Muscle of arm (tissue), 12 donors: ENCODE data around the gene ID1. TPM values are rescaled to one million over a fixed set of nuclear protein-coding genes. Genes with fewer than 3 reads are reported as not detected.
"Not testable (repeated sequence)": the region's sequence is repeated elsewhere in the genome, so short reads cannot be mapped to it uniquely, and the experiment has no call there.

Experiments used
- DNase-seq: peaks from one replicate; pipeline ENCODE4 v3.0.0-alpha.2; 2013
- polyA plus RNA-seq, 12 donors: library from polyadenylated mRNA; unstranded; fragments of 120-200 nt; gene quantifications; one replicate each; pipeline ENCODE4 v1.2.1, GENCODE V29; 2013; ENCODE audit not compliant: insufficient read length in 12 of 12

ID1 gene
- polyA plus RNA-seq, 12 donors, result 14.1 to 44.6 (median 29.6) TPM; not detected in 1

DNA sequence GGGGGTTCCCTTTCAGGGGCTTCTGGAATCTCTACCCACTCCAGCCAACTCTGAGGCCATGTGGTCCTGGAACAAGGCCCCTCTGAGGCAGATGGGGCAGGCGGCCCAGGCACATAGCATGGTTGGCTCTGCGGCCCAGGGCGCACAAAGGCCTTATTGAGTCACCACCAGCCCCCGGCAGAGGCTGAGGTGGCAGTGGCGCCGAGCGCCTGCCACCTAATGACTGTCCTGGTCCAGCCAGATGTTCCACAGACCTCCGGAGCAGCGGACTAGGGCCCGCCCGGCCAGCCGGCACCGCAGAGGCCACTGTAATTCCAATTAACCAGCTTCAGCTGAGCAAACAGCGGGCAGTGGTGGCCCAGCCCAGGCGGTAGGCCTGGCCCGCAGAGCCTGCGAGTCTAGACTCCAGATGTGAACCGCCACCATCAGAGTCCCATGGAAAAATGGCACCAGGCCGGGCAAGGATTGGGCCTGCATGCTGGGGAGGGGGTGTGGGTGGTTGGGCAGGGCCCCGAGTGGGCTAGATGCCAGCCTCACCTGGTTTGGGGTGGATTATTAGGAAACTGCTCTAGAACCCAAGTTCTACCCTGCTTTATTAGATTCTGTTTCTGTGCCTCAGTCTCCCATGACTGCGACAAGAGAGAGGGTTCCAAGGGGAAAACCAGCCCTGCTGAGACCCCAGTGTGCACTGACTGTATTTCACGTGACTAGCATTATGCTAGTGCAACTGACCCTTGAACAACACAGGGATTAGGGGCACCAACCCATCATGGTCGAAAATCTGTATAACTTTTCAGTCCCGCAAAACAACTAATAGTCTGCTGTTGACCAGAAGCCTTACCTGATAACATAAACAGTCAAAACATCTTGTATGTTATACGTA lies 34.1 kb upstream of the ID1 start:
- DNase-seq, result no peak

DNA sequence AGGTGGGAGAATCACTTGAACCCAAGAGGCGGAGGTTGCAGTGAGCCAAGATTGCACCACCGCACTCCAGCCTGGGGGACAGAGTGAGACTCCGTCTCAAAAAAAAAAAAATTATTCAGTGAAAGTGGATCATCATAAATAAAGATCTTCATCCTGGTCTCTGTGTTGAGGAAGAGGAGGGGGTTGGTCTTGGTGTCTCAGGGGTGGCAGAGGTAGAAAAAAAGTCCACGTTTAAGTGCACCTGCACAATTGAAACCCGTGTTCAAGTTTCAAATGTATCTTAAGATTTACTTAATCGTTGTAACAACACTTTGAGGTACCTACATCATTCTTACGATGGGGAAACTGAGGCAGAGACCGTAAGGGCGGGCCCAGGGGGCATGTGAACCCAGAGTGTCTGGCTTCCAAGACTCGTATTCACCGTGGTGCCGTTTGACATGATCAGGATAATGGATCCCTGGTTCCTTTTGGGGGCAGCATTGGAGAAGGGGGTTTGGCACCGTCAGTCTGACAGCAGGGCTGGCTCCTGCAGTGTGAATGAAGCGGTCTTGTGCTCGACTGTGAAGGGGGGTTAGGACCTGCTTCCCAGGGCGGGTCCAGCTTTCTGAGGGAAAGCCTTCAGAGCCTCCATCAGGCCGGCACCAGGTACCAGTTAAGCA lies 32.9 kb upstream of the ID1 start:
- no peak for DNase-seq

DNA sequence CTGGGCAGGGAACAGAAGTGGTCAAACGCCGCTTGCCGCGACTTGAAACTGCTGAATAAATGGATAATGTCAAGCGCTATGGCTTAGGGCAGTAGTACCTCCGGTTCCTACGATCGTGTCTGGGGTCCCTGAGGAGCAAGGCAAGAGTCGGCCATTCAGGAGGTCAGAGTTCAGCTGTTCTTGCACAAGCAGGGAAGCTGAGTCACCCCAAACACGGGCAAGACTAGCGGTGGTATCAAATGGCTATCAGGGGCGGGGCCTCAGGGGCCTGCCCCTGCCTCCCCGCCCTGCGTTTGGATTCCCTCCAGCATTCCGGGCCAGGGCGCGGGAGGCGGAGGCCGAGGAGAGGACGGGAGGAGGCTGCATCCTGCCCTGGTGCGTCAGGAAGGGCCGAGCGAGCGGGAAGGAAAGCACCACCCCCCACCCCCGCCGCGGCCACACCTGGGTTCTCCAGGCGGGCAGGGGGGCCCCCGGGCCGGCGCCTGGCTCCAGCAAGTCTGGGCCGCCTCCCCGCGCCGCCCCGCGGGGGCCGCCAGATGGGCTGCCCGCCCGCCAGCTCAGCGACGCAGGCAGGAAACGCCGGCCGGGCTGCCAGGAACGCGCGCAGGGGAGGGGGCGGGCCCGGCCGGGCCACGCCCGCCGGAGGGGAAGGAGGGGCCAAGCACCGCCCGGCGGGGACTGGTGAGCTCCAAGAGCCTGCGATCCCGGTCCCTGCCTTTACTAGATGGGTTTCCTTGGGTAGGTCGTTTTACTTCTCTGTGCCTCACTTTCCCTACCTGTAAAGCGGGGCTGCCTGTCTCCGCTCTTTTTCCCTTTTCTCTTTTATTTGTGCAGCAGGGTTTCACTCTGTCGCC lies 32.2 kb upstream of the ID1 start:
- peak; percentile 91 for DNase-seq

DNA sequence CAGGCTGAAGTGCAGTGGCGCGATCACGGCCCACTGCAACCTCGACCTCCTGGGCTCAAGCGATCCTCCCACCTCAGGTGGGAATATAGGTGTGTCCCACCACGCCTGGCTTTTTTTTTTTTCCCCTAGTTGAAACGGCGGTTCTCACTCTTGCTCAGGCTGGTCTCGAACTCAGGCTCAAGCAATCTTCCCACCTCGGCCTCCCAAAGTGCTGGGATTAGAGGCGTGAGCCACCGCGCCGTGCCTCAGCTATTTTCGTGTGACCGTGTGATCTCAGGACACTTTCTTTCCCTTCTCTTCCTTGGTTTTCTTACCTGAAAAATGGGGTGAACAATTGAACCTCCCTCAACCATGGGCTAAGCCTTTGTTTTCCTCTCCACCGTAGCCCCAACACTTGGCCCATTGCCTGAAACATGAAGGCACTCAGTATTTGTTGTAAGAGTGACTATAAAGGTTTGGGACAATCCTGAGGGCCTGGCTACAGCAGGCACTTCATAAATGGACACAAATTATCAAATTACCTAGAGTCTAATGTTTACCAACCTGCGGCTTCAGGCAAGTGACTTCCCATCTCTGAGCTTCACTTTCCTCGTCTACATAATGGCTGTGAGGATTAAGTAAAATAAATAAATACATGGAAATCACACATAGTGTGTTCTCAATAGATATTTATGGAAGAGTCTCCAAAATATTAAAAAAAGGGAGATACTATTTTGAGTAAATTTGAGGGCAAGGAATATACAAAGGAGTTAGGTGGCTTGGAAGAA lies 31.4 kb upstream of the ID1 start:
- no peak for DNase-seq

DNA sequence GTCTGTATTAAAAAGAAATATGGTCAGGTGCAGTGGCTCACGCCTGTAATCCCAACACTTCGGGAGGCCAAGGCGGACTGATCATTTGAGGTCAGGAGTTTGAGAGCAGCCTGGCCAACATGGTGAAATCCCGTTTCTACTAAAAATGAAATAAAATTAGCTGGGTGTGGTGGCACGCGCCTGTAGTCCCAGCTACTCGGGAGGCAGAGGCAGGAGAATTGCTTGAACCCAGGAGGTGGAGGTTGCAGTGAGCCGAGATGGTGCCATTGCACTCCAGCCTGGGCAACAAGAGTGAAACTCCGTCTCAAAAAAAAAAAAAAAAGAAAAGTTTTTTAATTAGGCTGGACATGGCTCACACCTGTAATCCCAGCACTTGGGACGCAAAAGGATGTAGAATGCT lies 30.1 kb upstream of the ID1 start:
- not testable (repeated sequence) for DNase-seq

DNA sequence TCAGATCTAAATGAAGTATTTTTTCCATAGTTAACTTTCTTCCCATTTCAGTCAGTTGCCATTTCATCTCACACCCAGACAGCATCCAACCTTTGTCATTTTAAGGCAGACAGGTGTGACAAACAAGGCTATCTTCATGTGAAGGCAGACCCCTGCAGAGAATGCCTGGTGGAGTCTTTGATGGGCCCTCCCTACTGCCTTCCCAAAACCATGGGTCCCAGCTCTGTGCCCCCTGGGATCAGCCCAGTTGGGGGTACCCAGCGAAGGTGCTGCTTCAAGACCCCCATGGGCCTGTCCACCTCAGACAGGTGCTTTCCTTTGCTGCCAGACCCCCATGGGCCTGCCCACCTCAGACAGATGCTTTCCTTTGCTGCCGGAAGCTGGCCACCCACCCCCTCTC lies 28.3 kb upstream of the ID1 start:
- no peak for DNase-seq

DNA sequence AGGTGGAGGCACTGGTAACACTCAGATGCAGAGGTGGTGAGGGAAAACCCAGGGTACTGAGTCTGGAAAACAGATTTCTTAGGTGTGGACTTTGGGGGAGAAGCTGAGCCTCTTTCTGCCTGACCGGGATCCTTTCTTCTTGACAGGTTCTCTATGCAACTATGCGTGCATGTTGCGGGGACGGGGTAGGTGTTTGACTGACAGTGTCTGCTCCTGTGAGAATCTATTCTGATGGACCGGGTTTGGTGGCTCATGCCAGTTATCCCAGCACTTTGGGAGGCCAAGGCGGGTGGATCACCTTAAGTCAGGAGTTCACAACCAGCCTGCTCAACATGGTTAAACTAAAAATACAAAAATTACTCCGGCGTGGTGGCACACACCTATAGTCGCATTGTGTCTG lies 27.9 kb upstream of the ID1 start:
- no peak for DNase-seq

DNA sequence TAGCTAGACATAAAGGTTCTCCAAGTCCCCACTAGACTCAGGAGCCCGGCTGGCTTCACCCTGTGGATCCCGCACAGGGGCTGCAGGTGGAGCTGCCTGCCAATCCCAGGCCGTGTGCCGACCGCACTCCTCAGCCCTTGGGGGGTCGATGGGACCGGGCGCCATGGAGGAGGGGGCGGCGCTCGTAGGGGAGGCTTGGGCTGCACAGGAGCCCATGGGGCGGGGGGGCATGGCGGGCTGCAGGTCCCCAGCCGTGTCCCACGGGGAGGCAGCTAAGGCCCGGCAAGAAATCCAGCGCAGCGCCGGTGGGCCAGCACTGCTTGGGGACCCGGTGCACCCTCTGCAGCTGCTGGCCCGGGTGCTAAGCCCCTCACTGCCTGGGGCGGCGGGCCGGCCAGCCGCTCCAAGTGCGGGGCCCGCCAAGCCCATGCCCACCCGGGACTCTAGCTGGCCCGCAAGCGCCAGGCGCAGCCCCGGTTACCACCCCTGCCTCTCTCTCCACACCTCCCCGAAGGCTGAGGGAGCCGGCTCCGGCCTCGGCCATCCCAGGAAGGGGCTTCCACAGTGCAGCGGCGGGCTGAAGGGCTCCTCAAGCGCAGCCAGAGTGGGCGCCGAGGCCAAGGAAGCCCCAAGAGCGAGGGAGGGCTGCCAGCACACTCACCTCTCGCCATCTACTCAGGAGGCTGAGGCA lies 26.5 kb upstream of the ID1 start:
- no peak for DNase-seq

DNA sequence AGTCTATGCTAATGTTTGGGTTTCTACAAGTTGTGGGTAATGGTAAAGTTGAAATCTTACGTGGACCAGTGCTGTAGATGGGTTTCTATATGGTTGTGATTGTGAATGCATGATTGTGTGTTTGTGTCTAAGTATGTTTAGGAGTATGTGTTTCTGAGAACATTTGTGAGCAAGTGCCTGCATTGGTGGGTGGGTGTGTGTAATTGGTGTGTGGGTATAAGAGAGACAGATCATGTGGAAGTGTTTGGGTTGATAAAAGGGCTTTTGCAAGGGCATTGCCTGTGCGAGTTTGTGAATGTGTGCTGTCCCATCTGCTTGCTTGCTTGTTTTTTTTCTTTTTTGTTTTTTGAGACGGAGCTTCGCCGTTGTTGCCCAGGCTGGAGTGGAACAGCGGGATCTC lies 25.8 kb upstream of the ID1 start:
- no peak for DNase-seq

DNA sequence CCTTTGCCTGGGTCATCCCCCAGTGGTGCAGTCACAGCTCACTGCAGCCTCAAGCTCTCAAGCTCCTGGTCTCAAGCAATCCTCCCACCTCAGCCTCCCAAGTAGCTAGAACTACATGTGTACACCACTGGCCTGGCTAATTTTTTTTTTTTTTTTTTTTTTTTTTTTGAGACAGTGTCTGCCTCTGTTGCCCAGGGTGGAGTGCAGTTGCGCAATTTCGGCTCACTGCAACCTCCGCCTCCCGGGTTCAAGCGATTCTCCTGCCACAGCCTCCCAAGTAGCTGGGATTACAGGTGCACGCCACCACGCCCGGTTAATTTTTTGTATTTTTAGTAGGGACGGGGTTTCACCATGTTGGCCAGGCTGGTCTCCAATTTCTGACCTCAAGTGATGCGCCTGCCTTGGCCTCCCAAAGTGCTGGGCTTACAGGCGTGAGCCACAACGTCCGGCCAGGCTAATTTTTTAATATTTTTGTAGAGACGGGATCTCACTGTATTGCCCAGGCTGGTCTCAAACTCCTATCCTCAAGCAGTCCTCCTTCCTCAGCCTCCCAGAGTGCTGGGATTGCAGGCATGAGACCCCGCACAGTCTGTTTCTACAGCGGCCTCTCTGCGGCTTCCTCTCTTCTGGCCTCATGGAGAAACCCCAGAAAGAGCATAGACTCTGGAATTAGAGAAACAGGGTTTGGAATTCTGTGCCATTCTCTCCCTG lies 25.0 kb upstream of the ID1 start:
- DNase-seq, result not testable (repeated sequence)

DNA sequence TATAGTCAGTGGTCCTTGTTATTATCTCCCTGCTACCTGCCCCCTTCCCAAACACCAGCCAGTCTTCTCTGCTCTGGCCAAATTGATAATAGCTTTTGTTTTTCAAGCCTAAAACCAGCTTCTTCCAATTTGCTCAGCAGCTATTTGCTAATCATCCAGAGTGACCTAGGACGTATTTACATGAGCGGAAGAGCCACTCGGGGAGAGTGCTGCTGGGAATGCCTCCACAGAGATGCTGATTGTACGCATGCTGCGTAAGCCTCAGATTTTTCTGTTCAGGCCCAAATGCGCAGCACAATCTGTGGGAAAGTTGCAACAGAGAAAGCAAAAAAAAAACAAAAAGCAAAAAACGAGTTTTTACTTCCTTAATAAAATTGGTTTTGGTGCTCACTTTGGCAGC lies 24.4 kb upstream of the ID1 start:
- no peak for DNase-seq

DNA sequence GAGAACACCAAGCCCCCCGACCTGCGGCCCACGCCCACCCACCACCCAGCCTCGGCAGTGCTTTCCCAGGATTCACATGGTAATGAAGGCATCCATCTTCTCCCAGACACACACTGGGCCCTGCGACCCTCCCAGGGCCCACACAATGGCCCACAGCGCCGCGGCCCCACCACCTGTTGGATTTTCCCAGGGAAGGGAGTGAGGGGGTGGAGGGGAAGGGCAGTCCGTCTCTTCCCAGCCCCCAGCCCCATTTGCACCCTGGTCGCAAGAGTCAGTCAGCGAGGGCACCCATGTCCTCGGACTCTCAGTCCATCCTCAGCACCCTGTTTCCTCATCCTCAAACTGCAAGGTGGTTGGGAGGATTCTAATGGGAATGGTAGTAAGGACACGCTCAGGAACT lies 23.7 kb upstream of the ID1 start:
- no peak for DNase-seq

DNA sequence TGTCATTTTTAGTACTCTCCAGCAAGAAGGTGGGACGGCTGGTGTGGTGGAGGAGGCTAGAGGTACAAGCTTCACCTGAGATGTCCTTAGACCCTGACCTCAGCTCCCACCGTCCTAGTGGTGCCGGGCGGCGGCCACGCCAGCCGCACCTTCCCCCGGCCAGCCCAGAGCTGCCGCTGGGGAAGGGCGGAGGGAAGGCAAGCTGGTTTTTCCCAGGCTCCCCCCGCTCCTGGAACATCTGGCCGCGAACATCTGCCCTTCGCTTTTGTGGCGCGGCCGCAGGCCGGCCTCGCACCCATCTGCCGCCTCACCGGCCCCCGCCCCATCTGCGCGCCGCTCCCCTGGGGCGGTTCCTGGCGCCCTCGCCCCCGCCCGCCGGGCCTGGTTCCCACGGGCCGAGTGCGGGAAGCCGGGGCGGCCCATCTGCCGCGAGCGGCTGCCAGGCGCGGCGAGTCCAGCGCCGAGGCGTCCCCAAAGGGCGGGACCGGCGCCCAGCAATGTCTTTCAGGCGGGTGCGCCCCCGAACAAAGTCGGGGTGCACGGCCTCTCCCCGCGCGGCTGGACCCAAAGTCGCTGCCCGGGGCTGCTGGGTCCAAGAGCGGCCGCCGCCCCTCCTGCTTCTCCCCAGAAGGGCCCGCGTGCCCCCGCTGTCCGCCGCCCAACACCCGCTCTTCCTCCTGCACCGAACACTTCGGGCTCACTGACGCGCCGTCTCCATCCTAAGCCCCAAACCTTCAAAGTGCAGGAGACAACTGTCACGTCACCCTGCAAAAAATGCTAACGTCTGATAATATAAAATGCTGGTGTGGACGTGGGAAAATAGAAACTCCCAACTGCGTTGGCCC lies 17.3 kb upstream of the ID1 start:
- DNase-seq, result no peak

DNA sequence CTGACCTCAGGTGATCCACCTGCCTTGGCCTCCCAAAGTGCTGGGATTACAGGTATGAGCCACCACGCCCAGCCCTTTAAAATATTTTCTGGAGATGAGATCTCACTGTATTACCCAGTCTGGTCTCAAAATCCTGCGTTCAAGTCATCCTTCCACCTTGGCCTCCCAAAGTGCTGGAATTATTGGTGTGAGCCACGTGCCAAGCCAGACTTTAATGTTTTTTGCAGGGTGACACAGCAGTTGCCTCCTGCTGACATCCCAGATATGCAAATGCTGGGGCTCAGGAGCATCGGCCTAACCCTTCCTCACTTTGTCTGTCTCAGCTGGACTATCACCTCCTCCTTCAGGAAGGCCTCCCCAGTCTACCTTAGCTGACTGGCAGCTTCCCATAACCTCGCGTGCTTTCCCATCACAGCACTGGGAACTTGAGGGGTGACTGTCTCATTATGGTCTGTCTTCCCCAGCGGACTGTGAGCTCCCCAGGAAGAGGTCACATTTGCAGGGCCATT lies 14.3 kb upstream of the ID1 start:
- DNase-seq, result no peak

DNA sequence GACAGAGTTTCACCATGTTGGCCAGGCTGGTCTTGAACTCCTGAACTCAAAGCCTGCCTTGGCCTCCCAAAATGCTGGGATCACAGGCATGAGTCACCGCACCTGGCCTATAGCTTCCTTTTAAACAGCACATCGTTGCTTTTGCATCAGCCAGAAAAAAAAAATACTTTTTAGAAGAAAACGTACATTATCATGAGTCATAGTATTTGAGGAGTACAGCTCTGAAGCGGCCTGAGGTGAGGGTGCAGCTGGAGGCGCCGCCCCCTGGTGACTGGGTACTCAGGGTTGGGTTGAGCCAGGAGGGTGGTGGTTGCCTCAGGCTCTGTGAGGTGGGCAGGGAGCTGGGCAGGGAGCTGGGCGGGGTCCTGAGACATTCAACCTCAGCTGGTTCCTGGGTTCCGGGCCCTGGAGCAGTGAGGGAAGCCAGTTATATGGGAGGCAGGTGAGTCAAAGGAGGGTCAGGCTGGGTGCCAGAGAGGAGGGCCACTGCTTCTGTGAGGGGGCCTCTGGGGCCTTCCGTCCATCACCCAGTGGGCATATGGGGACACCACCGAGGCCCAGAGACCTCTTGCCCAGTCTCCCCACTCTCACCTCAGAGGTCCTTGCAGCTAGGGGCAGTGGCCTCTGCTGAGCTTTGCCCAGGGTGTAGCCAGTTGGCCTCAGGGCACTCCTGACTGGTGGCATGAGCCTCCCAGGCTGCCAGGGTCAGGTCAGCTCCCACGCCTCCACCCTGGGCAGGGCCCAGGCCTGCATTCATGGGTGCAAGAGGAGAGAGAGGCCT lies 11.7 kb upstream of the ID1 start:
- DNase-seq, result no peak

DNA sequence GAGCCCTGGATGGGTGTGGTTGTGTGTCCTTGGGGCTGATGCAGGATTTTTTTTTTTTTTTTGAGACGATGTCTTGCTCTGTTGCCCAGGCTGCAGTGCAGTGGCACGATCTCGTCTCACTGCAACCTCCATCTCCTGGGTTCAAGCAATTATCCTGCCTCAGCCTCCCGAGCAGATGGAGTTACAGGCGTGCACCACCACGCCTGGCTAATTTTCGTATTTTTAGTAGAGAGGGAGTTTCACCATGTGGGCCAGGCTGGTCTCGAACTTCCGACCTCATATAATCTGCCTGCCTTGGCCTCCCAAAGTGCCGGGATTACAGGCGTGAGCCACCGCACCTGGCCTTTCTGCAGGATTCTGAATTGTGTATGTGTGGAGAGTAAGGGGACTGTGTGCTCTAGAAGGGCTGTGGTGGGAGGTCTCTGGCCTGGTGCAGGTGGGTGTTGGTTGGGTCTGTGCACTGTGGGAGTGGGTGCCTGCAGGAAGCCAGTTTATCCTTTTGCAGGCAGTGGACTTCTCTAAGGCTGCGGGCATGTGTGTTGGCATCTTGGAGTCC lies 11.0 kb upstream of the ID1 start:
- DNase-seq, result no peak

DNA sequence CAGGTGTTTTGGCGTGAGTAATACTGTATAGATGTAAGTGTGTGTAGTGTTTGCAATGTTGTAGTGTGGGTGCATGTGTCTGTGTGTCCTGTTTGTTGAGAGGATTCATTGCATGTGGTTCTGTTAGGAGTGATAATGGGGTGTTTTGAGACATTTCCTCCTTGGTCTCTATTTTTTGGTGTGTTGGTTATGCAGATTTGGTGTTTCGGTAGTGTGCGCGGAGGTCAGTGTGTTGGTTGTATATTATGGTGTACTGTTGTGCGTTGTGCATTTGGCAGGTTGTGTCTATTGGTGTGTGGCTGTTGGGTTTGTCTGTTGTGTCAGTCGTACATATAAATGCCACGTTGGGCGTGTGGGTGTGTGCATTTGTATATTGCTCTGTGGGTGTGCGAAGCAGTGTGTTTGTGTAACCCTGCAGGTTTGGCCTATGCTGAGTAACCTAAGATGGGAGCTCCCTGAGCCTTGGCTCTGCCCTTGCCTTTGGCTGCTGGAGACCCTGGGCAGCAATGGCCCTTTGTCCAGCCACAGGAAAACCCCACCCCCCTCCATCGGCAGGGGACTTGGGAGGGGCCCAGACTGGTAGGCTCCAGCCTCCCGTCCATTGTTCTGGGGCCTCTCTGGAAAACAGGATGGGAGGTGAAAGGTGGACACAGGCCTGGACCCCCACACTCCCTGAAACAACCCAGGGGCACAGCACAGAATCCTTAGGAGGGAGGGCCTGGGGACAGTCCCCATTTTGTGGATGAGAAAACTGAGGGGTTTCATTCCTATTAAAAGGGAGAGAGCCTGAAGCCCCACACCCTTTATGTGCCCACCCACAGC lies 10.3 kb upstream of the ID1 start:
- DNase-seq, result peak; percentile 14
